ENCODE measurements around the gene MKI67.
"Not testable (repeated sequence)": the region's sequence is repeated elsewhere in the genome, so short reads cannot be mapped to it uniquely, and the experiment has no call there.

MKI67 gene

GRCh38 chr10:128103229-128103714 is 23.0 kb downstream of the MKI67 start:
- no peak for DNase-seq (ENCODE audit: low read depth)

GRCh38 chr10:128102480-128103228 is 23.6 kb downstream of the MKI67 start:
- DNase-seq (ENCODE audit: low read depth) = no peak

GRCh38 chr10:128101901-128102300 is 24.3 kb downstream of the MKI67 start:
- DNase-seq (ENCODE audit: low read depth) = no peak

- DNase-seq (ENCODE audit: low read depth) = no peak
Observed at GRCh38 chr10:128099901-128100300, 26.3 kb downstream of the MKI67 start.

GRCh38 chr10:128098631-128099030 is 27.6 kb downstream of the MKI67 start:
- no peak for DNase-seq (ENCODE audit: low read depth)

- DNase-seq (ENCODE audit: low read depth) = no peak
Observed at GRCh38 chr10:128097783-128098182, 28.4 kb downstream of the MKI67 start.

- peak; percentile 68 for DNase-seq (ENCODE audit: low read depth)
Observed at GRCh38 chr10:128096486-128097199, 29.6 kb downstream of the MKI67 start.

- no peak for DNase-seq (ENCODE audit: low read depth)
Observed at GRCh38 chr10:128095753-128096469, 30.3 kb downstream of the MKI67 start.

GRCh38 chr10:128095027-128095752 is 31.0 kb downstream of the MKI67 start:
- DNase-seq (ENCODE audit: low read depth) = no peak

- not testable (repeated sequence) for DNase-seq (ENCODE audit: low read depth)
Observed at GRCh38 chr10:128094596-128094995, 31.6 kb downstream of the MKI67 start.

- no peak for DNase-seq (ENCODE audit: low read depth)
Observed at GRCh38 chr10:128092454-128092853, 33.8 kb downstream of the MKI67 start.

- DNase-seq (ENCODE audit: low read depth) = no peak
Observed at GRCh38 chr10:128091636-128092210, 34.5 kb downstream of the MKI67 start.

- no peak for DNase-seq (ENCODE audit: low read depth)
Observed at GRCh38 chr10:128087884-128088709, 38.1 kb downstream of the MKI67 start.

- DNase-seq (ENCODE audit: low read depth) = no peak
Observed at GRCh38 chr10:128087146-128087883, 38.9 kb downstream of the MKI67 start.

GRCh38 chr10:128086003-128086863 is 40.0 kb downstream of the MKI67 start:
- DNase-seq (ENCODE audit: low read depth) = no peak

- no peak for DNase-seq (ENCODE audit: low read depth)
Observed at GRCh38 chr10:128084991-128085390, 41.2 kb downstream of the MKI67 start.

GRCh38 chr10:128084364-128084763 is 41.9 kb downstream of the MKI67 start:
- no peak for DNase-seq (ENCODE audit: low read depth)

- DNase-seq (ENCODE audit: low read depth) = no peak
Observed at GRCh38 chr10:128083191-128083895, 42.9 kb downstream of the MKI67 start.

Data from GM04503 (cell line).